Measurements from ENCODE around the gene PLEKHG4. TPM values are rescaled to one million over a fixed set of nuclear protein-coding genes. Genes with fewer than 3 reads are reported as not detected.

The PLEKHG4 gene
- total and polyA plus RNA-seq, 9 of the 15 experiments (the other 6 are each of a cell fraction or from before 2014, with no cell fraction given), result 3.7 to 36.8 (median 17.9) TPM

- peak in 1 of 2 experiments; percentile 16; a peak in 1 of 4 replicates for TF ChIP-seq SIN3A (IDR thresholded peaks at IDR 0.05; ENCODE audit: borderline replicate concordance in 2 of 2, control insufficient read depth in 1 of 2, low read depth in 2 of 2, low read length in 2 of 2)
- TF ChIP-seq NR2F6 (CRISPR knock-in tag; IDR thresholded peaks at IDR 0.05), result no peak
- TF ChIP-seq KDM5B (IDR thresholded peaks at IDR 0.05; ENCODE audit: insufficient replicate concordance, low read depth, low read length), result peak; percentile 0
- 0 out of 2 replicates have a peak, but pooled peaks have one; percentile 32 for TF ChIP-seq FOSL1 (tag; conservative IDR thresholded peaks at IDR 0.05)
- TF ChIP-seq, protein P1, sequence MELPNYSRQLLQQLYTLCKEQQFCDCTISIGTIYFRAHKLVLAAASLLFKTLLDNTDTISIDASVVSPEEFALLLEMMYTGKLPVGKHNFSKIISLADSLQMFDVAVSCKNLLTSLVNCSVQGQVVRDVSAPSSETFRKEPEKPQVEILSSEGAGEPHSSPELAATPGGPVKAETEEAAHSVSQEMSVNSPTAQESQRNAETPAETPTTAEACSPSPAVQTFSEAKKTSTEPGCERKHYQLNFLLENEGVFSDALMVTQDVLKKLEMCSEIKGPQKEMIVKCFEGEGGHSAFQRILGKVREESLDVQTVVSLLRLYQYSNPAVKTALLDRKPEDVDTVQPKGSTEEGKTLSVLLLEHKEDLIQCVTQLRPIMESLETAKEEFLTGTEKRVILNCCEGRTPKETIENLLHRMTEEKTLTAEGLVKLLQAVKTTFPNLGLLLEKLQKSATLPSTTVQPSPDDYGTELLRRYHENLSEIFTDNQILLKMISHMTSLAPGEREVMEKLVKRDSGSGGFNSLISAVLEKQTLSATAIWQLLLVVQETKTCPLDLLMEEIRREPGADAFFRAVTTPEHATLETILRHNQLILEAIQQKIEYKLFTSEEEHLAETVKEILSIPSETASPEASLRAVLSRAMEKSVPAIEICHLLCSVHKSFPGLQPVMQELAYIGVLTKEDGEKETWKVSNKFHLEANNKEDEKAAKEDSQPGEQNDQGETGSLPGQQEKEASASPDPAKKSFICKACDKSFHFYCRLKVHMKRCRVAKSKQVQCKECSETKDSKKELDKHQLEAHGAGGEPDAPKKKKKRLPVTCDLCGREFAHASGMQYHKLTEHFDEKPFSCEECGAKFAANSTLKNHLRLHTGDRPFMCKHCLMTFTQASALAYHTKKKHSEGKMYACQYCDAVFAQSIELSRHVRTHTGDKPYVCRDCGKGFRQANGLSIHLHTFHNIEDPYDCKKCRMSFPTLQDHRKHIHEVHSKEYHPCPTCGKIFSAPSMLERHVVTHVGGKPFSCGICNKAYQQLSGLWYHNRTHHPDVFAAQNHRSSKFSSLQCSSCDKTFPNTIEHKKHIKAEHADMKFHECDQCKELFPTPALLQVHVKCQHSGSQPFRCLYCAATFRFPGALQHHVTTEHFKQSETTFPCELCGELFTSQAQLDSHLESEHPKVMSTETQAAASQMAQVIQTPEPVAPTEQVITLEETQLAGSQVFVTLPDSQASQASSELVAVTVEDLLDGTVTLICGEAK (IDR thresholded peaks at IDR 0.05), result 0 out of 2 replicates have a peak, but pooled peaks have one; percentile 20
- TF ChIP-seq, protein P1 (CRISPR knock-in tag; IDR thresholded peaks at IDR 0.05), result no peak
- no peak for TF ChIP-seq MYC (IDR thresholded peaks at IDR 0.05; ENCODE audit: low read depth, low read length)
- TF ChIP-seq MYC (CRISPR knock-in tag; IDR thresholded peaks at IDR 0.05; ENCODE audit: borderline replicate concordance, low read depth), result no peak
- TF ChIP-seq CREB1 (IDR thresholded peaks at IDR 0.05), result no peak
- 0 out of 2 replicates have a peak, but pooled peaks have one; percentile 9 for TF ChIP-seq CREB1 (CRISPR knock-in tag; IDR thresholded peaks at IDR 0.05)
- no peak for TF ChIP-seq ZFPM2 (CRISPR knock-in tag; IDR thresholded peaks at IDR 0.05)
- TF ChIP-seq NR3C1 (CRISPR knock-in tag; IDR thresholded peaks at IDR 0.05), result peak; percentile 45; the same call in 1 of the 2 replicates
- no peak for TF ChIP-seq RAD51 (IDR thresholded peaks at IDR 0.05; ENCODE audit: borderline replicate concordance, low read depth)
- TF ChIP-seq BRD9 (IDR thresholded peaks at IDR 0.05; ENCODE audit: low read depth, partially characterized antibody), result no peak
Measured at GRCh38 chr16:67246756-67247191, 32.6 kb upstream of the PLEKHG4 start (continued).
